Inflammatory macrophage treated with lipopolysaccharide for 1 hour (primary cell): Measurements from ENCODE around the gene KCNH1.

Experiments
- DNase-seq, 2 donors: peaks; one replicate each; pipeline ENCODE4 v3.0.0-alpha.2; 2020 to 2022

Gene KCNH1

GRCh38 chr1:211133836-211134669 is at the start of gene KCNH1:
Gene KCNH1, minus strand, starts transcription at chr1:211134148. Its CDS starts 203 bp downstream, at chr1:211133945.
- peak; percentile 42 to 65 for DNase-seq

DNA sequence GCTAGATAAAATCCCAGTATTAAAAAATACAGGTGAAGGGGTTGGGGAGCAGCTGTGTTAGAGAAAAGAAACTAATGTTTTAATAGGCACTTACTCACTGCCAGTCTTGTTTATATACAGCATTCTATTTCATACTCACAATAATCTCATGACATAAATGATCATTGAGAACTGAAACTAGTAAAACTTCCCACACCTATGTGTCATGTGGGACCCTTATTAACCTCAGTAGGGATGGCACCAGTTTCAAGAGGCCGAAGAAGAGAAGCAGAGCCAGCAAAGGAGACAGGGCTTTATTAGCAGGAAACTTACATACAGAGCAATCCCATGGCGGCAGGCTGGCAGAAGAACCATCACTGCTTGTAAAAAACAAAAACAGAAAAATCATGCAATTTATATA is 48.8 kb upstream of the KCNH1 start:
- DNase-seq: no peak

GRCh38 chr1:211174375-211174774 is 40.4 kb upstream of the KCNH1 start:
- no peak for DNase-seq

DNA sequence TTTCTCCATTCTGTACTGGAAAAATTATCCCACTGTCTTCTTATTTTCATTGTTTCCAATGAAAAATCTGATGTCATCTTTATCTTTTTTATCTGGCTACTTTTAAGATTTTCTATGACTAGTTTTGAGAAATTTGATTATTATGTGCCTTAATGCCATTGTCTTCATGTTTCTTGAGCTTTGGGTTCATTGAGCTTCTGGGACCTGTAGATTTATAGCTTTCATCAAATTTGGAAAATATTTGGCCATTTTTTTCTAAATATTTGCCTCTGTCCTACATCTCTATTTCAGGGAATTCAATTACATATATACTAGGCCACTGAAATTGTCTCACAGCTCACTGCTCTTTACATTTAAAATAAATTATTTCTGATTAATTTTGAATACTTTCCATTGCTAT is 38.7 kb upstream of the KCNH1 start:
- DNase-seq: no peak

GRCh38 chr1:211169353-211169752 is 35.4 kb upstream of the KCNH1 start:
- no peak for DNase-seq

- no peak for DNase-seq
Measured at GRCh38 chr1:211158866-211159265, 24.9 kb upstream of the KCNH1 start.

GRCh38 chr1:211155040-211155439 is 21.1 kb upstream of the KCNH1 start:
- DNase-seq: no peak

- no peak for DNase-seq
Measured at GRCh38 chr1:211153932-211154331, 20.0 kb upstream of the KCNH1 start.

DNA sequence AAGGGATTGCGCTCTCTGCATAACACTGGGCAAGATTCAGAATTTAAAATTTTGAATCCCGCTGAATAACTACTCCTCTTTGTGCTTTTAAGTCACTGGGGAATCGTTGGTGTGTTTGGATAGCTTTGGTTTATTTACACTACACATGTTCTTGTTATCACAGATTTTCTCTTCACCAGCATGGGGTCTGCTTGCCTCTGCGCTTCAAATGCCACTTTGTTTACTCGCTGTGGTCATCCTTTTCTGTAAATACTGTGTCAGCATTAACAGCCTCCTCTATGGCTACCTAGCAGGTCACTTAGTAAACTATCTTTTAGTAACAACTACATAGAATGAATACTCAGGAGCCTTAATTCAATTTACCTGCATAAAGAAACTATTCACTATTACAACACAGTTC is 14.4 kb upstream of the KCNH1 start:
- no peak for DNase-seq

DNA sequence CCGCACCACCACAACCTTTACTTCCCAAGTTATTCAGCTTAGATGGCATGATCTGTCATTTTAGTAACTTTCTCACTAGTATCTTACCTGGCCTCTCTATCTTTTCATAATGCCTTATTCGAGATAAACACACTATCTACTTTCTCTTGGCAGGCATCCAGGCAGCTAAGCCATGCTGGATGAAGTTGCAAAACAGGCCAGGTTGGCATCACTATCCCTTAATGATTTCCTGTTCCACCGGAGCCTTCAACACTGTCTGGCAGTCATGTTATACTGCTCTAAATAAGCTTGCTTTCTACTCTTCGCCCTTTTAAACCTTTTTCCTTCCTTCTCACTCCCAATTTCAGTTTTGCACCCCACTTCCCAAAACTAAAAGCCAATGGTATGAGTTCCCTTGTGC is 12.0 kb upstream of the KCNH1 start:
- no peak for DNase-seq

- DNase-seq: peak; percentile 19 to 39
Measured at GRCh38 chr1:211135342-211135950, 1.5 kb upstream of the KCNH1 start.

GRCh38 chr1:211133393-211133835 is 534 bp downstream of the KCNH1 start:
- DNase-seq: no peak

GRCh38 chr1:211132721-211133392 is 1.1 kb downstream of the KCNH1 start:
- no peak for DNase-seq

DNA sequence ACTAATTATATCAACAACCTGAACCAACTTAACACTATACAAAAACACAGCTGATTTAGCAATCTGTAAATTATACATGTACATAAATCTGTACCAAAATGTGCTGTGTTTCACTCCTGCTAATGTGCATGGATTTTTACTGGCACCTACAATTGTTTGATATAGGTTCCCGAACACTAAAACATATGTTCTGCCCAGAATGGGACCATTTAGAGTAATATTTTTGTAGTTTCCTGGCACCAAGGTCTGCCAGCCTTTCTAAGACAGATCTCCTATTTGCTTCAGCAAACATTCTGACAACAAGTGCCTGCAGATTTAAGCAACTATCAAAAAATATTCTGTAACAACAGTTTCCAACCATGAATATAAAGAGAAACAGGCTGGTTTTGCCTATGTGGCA is 4.2 kb downstream of the KCNH1 start:
- DNase-seq: no peak

DNA sequence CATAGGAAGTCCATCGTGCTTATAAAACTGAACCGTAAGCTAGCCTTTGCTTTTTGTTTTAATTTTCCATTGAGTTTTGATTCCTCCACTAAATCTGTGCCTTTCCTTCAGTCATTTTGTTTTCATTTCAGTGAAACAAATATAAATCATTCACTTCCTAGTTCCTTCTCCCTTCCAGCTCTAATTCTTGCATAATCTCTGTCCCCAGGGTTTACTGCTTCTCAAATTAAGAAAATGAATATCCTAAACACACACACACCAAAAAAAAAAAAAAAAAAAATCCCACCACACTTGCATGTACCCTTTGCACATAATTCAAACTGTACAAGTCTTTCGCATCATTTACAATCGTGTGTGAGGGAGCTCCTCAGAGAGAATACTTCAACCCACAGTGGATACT is 6.8 kb downstream of the KCNH1 start:
- no peak for DNase-seq

DNA sequence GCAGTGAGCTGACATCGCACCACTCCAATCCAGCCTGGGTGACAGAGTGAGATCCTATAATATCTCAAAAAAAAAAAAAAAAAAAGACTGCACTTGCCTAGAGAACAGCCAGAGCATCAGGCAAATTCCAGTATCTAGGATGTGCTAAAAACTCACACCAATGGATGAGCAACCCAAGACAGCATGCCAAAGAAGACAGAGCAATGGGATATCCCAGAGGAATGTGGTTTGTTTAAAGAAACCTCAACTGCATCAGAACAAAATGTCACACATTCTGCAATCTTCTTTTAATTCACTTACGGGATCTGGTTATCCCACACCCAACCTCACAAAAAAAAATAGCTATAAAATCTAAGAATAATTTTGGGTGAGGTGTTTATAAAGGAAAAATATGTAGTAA is 7.3 kb downstream of the KCNH1 start:
- no peak for DNase-seq

DNA sequence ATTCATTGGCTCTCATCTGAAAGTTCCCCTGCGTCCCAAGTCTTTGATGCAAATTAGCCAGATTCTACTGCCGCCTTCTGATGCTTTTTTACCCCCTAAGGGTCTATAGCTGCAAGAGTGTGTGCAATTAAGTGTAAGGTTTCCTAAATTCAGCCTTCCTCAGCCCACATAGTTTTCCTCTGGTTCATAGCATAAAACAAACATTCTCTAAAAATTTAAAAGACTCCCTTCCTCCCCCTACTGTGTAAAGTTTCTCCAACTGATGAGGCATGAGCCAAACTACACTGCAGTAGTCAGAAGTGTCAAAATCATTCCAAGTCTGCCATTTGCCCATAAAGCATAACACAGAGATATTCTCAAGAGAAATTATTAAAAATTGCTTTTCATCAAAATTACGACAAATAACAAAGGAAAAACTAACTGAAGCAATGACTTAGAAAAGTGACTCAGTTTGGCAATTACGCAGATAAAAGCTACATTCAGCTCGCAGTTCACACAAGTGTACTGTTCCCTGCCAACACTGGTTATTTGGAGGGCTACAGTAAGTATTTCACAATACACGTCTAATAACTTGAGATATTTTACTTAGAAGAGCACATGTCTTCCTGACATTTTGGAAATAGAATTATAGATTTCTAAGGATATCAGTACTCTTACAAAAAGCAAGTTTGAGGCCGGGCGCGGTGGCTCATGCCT is 15.4 kb downstream of the KCNH1 start:
- DNase-seq: no peak

DNA sequence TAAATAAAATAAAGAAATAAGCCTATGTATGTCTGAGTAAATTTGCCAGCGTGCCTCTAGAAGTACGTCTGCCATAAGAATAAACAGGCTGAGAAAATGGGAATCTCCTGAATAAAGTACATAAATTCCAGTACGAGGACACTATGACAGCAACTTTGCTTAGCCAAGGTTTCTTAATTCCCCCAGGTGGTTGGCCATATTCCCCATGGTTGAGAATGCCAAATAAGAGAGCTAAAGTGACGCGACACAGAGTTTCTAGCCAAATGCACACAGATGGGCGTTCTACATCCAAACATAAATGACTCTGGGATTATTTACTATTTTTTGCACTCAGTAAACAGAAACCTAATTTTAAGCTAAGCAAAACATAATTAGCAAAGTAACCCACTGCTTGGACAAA is 19.5 kb downstream of the KCNH1 start:
- DNase-seq: no peak

DNA sequence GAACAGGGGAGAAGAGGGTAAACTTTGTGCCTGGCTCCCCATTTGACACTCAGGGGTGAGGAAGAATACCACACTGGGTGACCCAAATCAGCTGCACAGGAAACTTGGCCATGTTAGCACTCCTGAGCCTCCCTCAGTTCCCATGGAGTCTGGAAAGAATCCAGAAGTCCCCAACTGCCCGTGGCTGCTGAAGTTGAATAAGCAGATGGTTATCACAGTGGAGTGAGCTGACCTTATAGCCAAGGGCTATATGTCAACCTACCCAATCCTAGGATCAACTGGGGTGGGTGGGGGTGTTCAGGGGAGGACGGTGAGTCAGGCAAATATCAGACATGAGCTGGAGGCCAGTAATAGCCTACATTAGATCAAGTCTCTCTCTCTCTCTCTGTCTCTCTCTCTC is 20.4 kb downstream of the KCNH1 start:
- no peak for DNase-seq

DNA sequence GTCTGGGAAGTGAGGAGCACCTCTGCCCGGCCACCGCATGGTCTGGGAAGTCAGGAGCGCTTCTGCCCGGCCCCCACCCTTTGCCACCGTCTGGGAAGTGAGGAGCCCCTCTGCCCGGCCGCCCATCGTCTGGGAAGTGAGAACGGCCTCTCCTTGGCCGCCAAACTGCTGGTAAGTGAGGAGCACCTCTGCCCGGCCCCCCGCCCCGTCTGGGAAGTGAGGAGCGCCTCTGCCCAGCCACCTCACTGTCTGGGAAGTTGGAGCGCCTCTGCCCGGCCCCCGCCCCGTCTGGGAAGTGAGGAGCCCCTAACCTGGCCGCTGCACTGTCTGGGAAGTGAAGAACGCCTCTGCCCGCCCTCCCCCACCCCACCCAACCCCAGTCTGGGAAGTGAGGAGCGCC is 22.6 kb downstream of the KCNH1 start:
- DNase-seq: no peak

DNA sequence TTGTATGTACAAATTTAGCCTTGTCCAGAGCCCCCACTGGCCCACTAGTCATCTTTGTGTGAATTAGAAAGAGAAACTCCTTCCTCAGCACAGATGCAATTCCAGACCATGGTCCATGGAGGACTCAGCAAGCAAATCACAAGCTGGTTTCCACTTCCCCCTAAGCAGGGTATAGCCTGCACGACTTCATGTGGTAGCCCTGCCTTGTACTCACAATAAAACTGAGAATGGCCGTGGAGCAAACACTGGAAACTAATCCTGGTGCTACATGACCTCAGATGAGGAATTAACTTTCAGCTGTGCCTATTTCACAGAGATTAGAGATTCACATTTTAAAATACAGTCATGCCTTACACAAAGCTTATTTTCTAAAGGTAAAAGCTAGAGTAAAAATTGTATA is 32.5 kb downstream of the KCNH1 start:
- no peak for DNase-seq

- no peak for DNase-seq
Measured at GRCh38 chr1:211099393-211099792, 34.6 kb downstream of the KCNH1 start.

GRCh38 chr1:211095381-211095780 is 38.6 kb downstream of the KCNH1 start:
- no peak for DNase-seq
